Neural crest cell (in vitro differentiated cells): ENCODE data around the gene AKAP9. TPM values are rescaled to one million over a fixed set of nuclear protein-coding genes. Genes with fewer than 3 reads are reported as not detected.
"Not testable (repeated sequence)": the region's sequence is repeated elsewhere in the genome, so short reads cannot be mapped to it uniquely, and the experiment has no call there.

Source experiments
- DNase-seq: peaks from one replicate; pipeline ENCODE4 v3.0.0; 2021; ENCODE audit warnings: low read depth, mixed read lengths, low spot score
- H3K27ac Mint-ChIP-seq: one replicate; pipeline ENCODE4 v1.8.0; 2021; ENCODE audit warnings: mild to moderate bottlenecking, mixed read lengths; ENCODE audit not compliant: unreplicated experiment
- H3K27me3 Mint-ChIP-seq: 2 replicates; pipeline ENCODE4 v1.8.0; 2021; ENCODE audit warnings: low read depth, mild to moderate bottlenecking, mixed read lengths
- H3K36me3 Mint-ChIP-seq: 2 replicates; pipeline ENCODE4 v1.8.0; 2021; ENCODE audit warnings: low read depth, mild to moderate bottlenecking, mixed read lengths
- H3K4me1 Mint-ChIP-seq: 2 replicates; pipeline ENCODE4 v1.8.0; 2021; ENCODE audit warnings: mixed read lengths
- H3K4me3 Mint-ChIP-seq: one replicate; pipeline ENCODE4 v1.8.0; 2021; ENCODE audit warnings: mild to moderate bottlenecking, mixed read lengths
- H3K9me3 Mint-ChIP-seq: 2 replicates; pipeline ENCODE4 v1.8.0; 2021; ENCODE audit warnings: mixed read lengths
- total RNA-seq: library from RNA; stranded (reverse); gene quantifications from 2 replicates; pipeline ENCODE4 v1.2.1, GENCODE V29; 2021
- TF ChIP-seq, protein P1 (sequence below): fragments of 200-600 bp; sonication (generic); conservative IDR thresholded peaks from 2 replicates; pipeline ENCODE4 v1.5.0; 2021; ENCODE audit warnings: antibody characterized with exemption, mild to moderate bottlenecking

AKAP9 gene
- total RNA-seq, 1 donor from 2014 or later: 32.0 TPM

DNA sequence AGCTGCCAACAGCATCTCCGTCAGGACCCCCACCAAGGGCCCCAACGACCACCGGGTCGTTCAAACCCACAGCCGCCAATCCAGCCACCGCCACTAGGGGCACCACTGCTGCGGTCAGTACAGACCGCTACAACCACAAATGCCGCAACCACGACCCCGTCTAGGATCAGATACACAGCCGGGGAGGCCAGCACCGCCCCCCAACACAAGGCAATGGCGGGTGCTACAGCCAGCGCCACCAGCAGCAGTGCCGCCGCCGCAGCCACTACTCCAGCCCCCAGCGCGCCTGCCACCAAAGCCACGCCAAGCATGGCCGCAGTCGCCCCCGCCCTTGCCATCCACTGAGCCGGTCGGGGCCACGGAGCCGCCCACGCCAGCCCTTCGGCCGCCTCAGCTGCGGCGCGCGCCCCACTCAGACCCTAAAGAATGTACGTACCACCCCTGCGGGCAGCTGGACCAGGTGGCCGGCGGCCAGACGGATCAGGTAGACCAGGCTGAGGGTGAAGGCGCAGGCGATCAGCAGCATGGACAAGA lies 193.1 kb downstream of the AKAP9 start:
- TF ChIP-seq, protein P1, sequence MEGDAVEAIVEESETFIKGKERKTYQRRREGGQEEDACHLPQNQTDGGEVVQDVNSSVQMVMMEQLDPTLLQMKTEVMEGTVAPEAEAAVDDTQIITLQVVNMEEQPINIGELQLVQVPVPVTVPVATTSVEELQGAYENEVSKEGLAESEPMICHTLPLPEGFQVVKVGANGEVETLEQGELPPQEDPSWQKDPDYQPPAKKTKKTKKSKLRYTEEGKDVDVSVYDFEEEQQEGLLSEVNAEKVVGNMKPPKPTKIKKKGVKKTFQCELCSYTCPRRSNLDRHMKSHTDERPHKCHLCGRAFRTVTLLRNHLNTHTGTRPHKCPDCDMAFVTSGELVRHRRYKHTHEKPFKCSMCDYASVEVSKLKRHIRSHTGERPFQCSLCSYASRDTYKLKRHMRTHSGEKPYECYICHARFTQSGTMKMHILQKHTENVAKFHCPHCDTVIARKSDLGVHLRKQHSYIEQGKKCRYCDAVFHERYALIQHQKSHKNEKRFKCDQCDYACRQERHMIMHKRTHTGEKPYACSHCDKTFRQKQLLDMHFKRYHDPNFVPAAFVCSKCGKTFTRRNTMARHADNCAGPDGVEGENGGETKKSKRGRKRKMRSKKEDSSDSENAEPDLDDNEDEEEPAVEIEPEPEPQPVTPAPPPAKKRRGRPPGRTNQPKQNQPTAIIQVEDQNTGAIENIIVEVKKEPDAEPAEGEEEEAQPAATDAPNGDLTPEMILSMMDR: peak; percentile 95
- Mint-ChIP-seq H3K36me3 (peaks cover 23% of the 10 kb centered on the region), H3K4me1 (peaks cover 54% of the 10 kb centered on the region), H3K27ac (peak overlapping the region; percentile 100), H3K9me3 (no peaks in the 10 kb centered on the region), H3K4me3 (peak overlapping the region; percentile 100), H3K27me3 (no peaks in the 10 kb centered on the region)
- DNase-seq: peak; percentile 91

DNA sequence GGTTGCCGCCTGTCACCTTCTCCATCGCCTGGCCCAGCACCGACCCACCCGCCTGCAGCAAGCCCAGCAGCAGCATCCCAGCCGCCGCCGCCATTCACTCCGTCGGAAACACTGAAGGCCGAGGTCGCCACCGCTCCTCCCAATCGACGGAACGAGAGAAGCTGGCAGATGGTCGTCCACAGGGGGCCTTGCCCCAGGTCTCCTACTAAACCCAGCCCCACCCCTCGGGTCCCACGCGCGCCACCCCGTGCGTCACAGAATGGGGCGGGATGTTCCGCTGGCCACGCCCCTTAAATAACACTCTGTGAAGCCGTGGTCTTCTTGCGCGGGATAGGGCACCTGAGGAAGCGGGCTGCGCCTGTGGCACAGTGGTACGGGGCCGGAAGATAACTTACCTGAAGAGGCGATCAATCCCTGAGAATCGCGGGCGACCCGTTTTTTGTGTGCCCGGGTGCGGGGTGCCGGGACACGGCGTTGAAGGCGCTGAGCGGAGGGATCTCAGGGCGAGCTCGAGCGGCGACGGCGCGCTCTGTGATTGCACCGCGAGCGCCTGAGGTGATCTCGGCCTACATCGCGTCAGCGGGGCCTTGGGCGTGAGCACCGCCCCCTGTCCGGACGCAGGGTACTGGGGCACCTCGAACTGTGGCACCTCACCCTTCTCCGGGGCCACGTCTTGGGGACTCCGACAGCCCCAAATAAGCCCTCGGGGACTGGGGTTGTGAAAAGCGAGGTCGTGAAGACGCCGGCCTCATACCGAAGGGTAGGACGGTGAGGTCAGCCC lies 193.8 kb downstream of the AKAP9 start, which contains the start of gene CYP51A1:
TSS of gene CYP51A1 (minus strand) at position 207 of the 781 bp plus-strand sequence. CDS start at position 94, 113 bp downstream.
- peak within 1 kb of the TSS; percentile 100 for H3K4me3 Mint-ChIP-seq
- H3K9me3 Mint-ChIP-seq: no peaks in the 10 kb centered on the region
- H3K27me3 Mint-ChIP-seq: no peaks in the 10 kb centered on the region
- peaks cover 54% of the 10 kb centered on the region for H3K4me1 Mint-ChIP-seq
- DNase-seq: peak; percentile 92
- peak within 1 kb of the TSS; percentile 100 for H3K27ac Mint-ChIP-seq
- TF ChIP-seq, protein P1: no peak
- peaks cover 23% of the 10 kb centered on the region for H3K36me3 Mint-ChIP-seq

DNA sequence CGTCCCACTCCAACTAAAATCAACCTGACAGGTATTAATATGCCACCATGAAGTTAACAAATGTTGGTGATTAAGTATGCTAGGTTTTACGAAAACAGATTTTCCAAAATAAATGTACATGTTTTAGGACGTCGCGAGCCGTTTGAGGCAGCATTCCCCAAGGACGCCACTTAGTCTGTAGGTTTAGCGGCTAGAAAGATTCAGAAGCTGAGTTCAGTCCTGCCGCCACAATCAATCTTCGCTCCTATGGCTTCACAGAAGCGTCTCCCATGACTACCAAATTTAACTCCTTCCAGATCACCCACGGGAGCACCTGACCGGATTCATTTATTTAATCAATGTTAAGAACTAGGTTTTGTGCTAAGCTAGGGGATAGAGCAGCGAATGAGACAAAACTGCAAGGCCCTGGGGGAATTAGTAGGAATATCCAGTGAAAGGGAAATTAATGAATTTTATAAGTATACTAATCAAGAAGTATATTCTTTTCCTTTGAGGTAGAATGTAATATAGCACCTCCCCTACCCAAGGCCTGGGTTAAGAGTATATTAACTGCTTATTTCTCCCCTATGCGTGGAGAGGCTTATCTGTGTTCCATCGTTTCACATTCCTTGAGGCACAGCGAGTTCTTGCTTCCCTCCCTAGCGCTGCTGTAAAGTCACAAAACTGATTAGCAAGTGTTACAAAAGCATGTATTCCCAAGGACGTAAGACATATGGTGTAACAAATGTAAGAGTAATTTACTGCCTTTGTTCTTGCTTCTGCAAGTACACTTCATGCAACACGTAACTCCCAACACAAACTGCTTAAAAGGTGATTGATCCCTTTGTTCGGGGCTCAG lies 194.6 kb downstream of the AKAP9 start:
- TF ChIP-seq, protein P1: no peak
- Mint-ChIP-seq H3K4me3 (peak overlapping the region; percentile 100), H3K4me1 (peaks cover 49% of the 10 kb centered on the region), H3K27me3 (no peaks in the 10 kb centered on the region), H3K36me3 (peaks cover 18% of the 10 kb centered on the region), H3K9me3 (no peaks in the 10 kb centered on the region), H3K27ac (peak overlapping the region; percentile 100)
- DNase-seq: no peak

DNA sequence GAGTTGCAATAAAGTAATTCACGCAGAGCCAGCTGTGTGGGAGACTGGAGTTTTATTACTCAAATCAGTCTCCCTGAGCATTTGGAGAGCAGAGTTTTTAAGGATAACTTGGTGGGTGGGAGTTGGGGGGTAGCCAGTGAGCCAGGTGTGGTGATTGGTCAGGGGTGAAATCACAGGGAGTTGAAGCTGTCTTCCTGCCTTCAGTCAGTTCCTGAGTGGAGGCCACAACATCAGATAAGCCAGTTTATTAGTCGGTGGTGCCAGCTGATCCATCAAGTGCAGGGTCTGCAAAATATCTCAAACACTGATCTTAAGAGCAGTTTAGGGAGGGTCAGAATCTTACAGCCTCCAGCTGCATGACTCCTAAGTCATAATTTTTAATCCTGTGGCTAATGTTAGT lies 196.9 kb downstream of the AKAP9 start:
- DNase-seq: no peak
- Mint-ChIP-seq H3K27ac (no peak overlapping the region), H3K9me3 (peaks cover 5% of the 10 kb centered on the region), H3K4me1 (peaks cover 27% of the 10 kb centered on the region), H3K4me3 (peak overlapping the region; percentile 74), H3K27me3 (no peaks in the 10 kb centered on the region), H3K36me3 (peaks cover 9% of the 10 kb centered on the region)
- TF ChIP-seq, protein P1: no peak

DNA sequence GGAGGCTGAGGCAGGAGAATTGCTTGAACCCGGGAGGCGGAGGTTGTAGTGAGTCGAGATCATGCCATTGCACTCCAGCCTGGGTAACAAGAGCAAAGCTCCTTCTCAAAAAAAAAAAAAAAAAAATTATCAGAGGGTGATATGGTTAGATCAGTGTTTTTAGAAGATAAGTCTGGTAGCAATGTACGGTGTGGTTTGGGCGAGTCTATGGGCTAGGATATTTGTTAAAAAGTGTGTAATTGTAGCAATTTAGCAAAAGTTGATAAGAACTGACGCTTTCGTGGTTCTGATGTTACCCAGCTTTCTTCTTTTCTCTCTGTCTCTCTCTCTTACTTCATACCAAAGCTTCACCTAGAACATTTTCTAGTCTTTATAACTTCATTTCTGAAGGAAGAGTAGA lies 200.5 kb downstream of the AKAP9 start:
- no peaks in the 10 kb centered on the region for H3K4me1 Mint-ChIP-seq
- DNase-seq: no peak
- TF ChIP-seq, protein P1: no peak
- no peaks in the 10 kb centered on the region for H3K27me3 Mint-ChIP-seq
- peaks cover 6% of the 10 kb centered on the region for H3K9me3 Mint-ChIP-seq
- no peak overlapping the region for H3K27ac Mint-ChIP-seq
- peak overlapping the region; percentile 10 for H3K4me3 Mint-ChIP-seq
- peaks cover 3% of the 10 kb centered on the region for H3K36me3 Mint-ChIP-seq

DNA sequence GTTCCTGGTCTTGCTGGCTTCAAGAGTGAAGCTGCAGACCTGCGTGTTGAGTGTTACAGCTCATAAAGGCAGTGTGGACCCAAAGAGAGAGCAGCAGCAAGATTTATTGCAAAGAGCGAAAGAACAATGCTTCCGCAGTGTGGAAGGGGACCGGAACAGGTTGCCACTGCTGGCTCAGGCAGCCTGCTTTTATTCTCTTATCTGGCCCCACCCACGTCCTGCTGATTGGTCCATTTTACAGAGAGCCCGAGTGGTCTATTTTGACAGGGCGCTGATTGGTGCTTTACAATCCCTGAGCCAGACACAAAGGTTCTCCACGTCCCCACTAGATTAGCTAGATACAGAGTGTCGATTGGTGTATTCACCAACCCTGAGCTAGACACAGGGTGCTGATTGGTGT lies 202.1 kb downstream of the AKAP9 start:
- not testable (repeated sequence) for H3K4me3 Mint-ChIP-seq, H3K27ac Mint-ChIP-seq, H3K36me3 Mint-ChIP-seq, DNase-seq, H3K9me3 Mint-ChIP-seq, H3K27me3 Mint-ChIP-seq, H3K4me1 Mint-ChIP-seq

DNA sequence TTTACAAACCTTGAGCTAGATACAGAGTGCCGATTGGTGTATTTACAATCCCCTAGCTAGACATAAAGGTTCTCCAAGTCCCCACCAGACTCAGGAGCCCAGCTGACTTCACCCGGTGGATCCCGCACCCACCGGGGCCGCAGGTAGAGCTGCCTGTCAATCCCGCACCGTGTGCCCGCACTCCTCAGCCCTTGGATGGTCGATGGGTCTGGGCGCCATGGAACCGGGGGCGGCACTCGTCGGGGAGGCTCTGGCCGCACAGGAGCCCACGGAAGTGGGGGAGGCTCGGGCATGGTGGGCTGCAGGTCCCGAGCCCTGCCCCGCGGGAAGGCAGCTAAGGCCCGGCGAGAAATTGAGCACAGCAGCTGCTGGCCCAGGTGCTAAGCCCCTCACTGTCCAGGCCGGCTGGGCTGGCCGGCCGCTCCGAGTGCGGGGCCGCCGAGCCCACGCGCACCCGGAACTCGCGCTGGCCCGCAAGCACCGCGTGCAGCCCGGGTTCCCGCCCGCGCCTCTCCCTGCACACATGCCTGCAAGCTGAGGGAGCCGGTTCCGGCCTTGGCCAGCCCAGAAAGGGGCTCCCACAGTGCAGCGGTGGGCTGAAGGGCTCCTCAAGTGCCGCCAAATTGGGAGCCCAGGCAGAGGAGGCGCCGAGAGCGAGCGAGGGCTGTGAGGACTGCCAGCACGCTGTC lies 202.7 kb downstream of the AKAP9 start:
- not testable (repeated sequence) for H3K27me3 Mint-ChIP-seq, H3K4me1 Mint-ChIP-seq, DNase-seq, H3K36me3 Mint-ChIP-seq, H3K4me3 Mint-ChIP-seq, H3K27ac Mint-ChIP-seq, H3K9me3 Mint-ChIP-seq
